IPS-20b (cell line): ENCODE data around the gene NDST4.

ENCODE experiments used
- H3K27ac ChIP-seq: one replicate; pipeline ENCODE4 v1.5.1; 2013; ENCODE audit warnings: low read length
- H3K27me3 ChIP-seq: 2 replicates; pipeline ENCODE4 v1.6.1; 2013; ENCODE audit warnings: mild to moderate bottlenecking, low read length, inconsistent platforms; ENCODE audit not compliant: insufficient read depth
- H3K36me3 ChIP-seq: 2 replicates; pipeline ENCODE4 v1.6.1; 2013; ENCODE audit warnings: low read depth, mild to moderate bottlenecking, inconsistent platforms, low read length, moderate library complexity; ENCODE audit not compliant: insufficient read depth
- H3K4me1 ChIP-seq: 2 replicates; pipeline ENCODE4 v1.6.1; 2013; ENCODE audit warnings: mild to moderate bottlenecking, control low read depth, inconsistent platforms, low read length, moderate library complexity; ENCODE audit not compliant: insufficient read depth
- H3K4me3 ChIP-seq: 2 replicates; pipeline ENCODE4 v1.5.1; 2013; ENCODE audit warnings: mild to moderate bottlenecking, low read length, inconsistent platforms
- H3K9ac ChIP-seq: 2 replicates; pipeline ENCODE4 v1.6.1; 2013; ENCODE audit warnings: low read depth, mild to moderate bottlenecking, inconsistent platforms, low read length, moderate library complexity
- H3K9me3 ChIP-seq: 2 replicates; pipeline ENCODE4 v1.6.1; 2013; ENCODE audit warnings: mild to moderate bottlenecking, low read depth, low read length, inconsistent platforms; ENCODE audit not compliant: insufficient read depth

The NDST4 gene

DNA sequence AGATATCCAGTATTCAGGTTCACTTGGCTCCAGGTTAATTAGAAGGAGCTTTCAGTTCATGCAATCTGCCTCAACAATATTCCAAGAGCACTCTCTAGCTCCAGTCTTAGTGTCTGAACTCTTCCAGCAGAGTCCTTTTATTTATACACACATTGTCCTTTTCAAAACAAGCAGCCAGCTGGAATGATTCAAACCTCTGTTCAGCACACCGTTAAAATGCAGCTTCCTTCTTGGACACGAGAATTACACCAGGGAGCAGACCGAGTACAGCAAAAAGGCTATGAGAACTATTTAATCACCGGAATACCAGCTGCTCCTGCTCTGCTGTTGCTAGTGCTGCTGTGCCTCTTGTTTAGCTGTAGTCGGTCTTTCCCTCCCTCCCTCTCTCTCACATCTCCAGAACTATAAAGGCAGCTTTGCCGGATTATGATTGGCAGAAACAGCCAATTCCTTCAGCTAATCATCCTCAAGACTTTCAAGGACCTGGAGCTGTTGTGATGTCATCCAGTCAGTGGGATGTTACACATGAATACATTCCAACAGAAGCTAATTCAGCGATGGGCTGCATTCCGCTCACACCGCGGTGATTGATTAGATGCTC lies at the start of gene NDST4:
NDST4 (minus strand) TSS at position 115 of the 601 bp plus-strand sequence. CDS start 36,584 bp downstream, outside the sequence.
- H3K9ac ChIP-seq: no peak within 1 kb of the TSS
- H3K4me3 ChIP-seq: peak within 1 kb of the TSS; percentile 6; the same call in 1 of the 2 replicates
- H3K36me3 ChIP-seq: no peaks in the 10 kb centered on the region
- H3K4me1 ChIP-seq: peaks cover 8% of the 10 kb centered on the region; the same call in 1 of the 2 replicates
- no peaks in the 10 kb centered on the region for H3K27me3 ChIP-seq
- no peak within 1 kb of the TSS for H3K27ac ChIP-seq
- no peaks in the 10 kb centered on the region for H3K9me3 ChIP-seq

DNA sequence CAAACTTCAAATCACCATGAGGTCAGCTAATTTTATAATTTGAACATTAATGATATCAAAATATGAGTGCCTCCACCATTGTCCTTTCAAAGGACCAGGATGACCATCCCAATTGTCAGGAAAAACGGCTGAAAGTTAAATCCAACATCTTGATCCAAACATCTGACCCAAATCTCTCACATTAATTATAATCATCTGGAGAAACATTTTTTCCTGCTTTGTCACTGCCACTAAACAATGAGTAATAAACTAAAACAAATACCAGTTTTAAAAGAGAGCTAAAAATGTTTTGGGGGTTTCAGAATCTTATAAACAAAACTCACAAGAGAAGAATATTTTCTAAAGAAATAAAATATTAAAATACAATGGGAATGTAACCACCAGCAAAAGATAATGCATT lies 45.7 kb upstream of the NDST4 start:
- Histone ChIP-seq H3K36me3 (no peaks in the 10 kb centered on the region), H3K4me3 (no peak overlapping the region), H3K27ac (no peak overlapping the region)

DNA sequence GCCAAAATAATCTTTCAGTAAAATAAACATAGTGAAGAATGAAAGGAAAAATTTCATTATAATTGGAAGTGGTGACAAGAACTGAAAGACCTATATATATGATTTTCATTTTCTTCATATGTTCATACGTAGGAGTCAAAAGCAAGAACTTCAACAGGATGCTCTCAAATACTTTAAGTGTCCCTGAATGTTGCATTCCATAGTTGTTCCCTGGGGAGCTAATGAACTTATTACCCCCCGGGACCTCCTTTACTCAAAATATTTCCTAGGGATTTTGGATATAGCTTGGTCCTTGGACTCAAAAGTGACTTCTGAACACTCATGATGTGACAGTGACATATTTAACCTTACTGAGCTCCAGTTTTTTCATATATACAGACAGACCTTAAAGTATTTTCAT lies 44.9 kb upstream of the NDST4 start:
- Histone ChIP-seq H3K4me3 (no peak overlapping the region), H3K9ac (no peak overlapping the region), H3K27ac (no peak overlapping the region), H3K9me3 (no peaks in the 10 kb centered on the region), H3K27me3 (no peaks in the 10 kb centered on the region), H3K4me1 (no peaks in the 10 kb centered on the region), H3K36me3 (no peaks in the 10 kb centered on the region)

More for the DNA sequence above, 45.7 kb upstream of the NDST4 start:
- H3K9me3 ChIP-seq: no peaks in the 10 kb centered on the region
- H3K4me1 ChIP-seq: no peaks in the 10 kb centered on the region
- no peaks in the 10 kb centered on the region for H3K27me3 ChIP-seq
- H3K9ac ChIP-seq: no peak overlapping the region

DNA sequence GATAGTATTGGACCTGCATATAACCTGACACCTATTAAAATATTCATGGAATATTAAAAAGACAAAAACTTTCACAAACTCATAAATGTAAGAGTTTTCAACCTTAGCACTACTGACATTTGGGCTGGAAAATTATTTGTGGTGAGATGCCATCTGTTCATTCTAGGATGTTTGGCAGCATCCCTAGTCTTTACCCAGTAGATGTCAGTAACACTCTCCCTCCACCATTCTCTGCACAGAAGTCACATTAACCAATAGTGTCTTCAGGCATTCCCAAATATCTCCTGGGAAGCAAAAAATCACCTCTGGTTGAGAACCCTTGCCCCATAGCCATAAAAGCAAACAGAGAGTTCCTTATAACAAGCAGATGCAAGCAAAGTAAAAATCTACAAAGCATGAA lies 41.4 kb upstream of the NDST4 start:
- H3K9me3 ChIP-seq: no peaks in the 10 kb centered on the region
- H3K4me1 ChIP-seq: no peaks in the 10 kb centered on the region
- H3K36me3 ChIP-seq: no peaks in the 10 kb centered on the region
- no peak overlapping the region for H3K4me3 ChIP-seq
- no peak overlapping the region for H3K9ac ChIP-seq
- H3K27ac ChIP-seq: no peak overlapping the region
- no peaks in the 10 kb centered on the region for H3K27me3 ChIP-seq

DNA sequence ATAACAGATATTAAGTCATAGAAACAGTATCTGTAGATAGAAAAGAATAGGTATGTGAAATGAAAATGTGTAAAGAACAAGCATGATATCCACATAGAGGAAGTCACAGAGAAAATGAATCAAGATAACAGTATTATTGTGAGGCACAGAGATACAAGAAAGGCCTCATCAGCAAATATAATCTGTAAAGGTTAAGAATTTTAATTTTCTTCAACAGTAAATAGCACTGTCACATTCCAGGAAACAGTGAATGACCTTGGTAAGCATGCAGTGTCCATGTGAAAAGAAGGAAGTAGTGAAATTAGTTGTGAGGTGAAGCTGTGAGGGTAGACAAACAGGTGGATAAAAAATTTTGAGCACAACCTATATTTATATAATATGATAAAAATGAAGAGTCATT lies 39.5 kb upstream of the NDST4 start:
- no peak overlapping the region for H3K4me3 ChIP-seq
- no peaks in the 10 kb centered on the region for H3K4me1 ChIP-seq
- H3K27ac ChIP-seq: no peak overlapping the region
- no peaks in the 10 kb centered on the region for H3K9me3 ChIP-seq
- no peak overlapping the region for H3K9ac ChIP-seq
- no peaks in the 10 kb centered on the region for H3K36me3 ChIP-seq
- no peaks in the 10 kb centered on the region for H3K27me3 ChIP-seq

DNA sequence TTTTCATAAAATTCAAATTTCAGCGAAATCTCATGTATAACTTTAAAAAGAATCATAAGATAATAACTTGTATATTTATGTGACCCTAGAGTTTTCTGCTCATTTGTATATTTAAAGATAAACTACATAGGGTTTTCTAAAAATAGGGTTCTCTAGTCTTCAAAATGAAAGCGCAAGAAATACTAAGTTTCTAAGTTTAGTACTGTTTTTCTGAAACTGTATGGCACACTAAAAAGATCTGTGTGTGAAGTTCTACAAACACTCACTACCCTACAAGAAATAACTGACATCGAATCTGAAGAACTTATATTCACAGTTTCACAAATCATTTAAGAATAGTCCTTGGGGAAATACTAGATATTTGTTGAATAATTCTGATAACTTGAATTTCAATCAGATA lies 38.7 kb upstream of the NDST4 start:
- Histone ChIP-seq H3K27ac (no peak overlapping the region), H3K27me3 (no peaks in the 10 kb centered on the region), H3K36me3 (no peaks in the 10 kb centered on the region), H3K4me3 (no peak overlapping the region), H3K9ac (no peak overlapping the region), H3K9me3 (no peaks in the 10 kb centered on the region), H3K4me1 (no peaks in the 10 kb centered on the region)

DNA sequence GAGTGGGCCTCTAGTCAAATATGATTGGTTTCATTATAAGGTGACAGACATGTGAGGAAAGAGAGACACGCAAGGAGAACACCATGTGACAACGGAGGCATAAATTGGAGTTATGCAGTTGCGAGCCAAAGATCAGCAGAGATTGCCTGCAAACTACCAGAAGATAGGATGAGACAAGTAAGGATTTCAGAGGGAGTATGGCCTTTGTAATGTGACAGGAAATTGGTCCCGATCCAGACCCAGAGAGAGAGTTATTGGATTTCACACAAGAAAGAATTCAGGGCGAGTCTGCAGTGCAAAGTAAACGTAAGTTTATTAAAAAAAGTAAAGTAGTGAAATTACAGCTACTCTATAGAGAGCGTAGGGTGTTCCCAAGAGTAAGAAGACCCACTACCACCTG lies 35.7 kb upstream of the NDST4 start:
- no peaks in the 10 kb centered on the region for H3K4me1 ChIP-seq
- H3K27ac ChIP-seq: no peak overlapping the region
- no peaks in the 10 kb centered on the region for H3K9me3 ChIP-seq
- H3K9ac ChIP-seq: no peak overlapping the region
- no peak overlapping the region for H3K4me3 ChIP-seq
- H3K36me3 ChIP-seq: no peaks in the 10 kb centered on the region
- H3K27me3 ChIP-seq: no peaks in the 10 kb centered on the region

DNA sequence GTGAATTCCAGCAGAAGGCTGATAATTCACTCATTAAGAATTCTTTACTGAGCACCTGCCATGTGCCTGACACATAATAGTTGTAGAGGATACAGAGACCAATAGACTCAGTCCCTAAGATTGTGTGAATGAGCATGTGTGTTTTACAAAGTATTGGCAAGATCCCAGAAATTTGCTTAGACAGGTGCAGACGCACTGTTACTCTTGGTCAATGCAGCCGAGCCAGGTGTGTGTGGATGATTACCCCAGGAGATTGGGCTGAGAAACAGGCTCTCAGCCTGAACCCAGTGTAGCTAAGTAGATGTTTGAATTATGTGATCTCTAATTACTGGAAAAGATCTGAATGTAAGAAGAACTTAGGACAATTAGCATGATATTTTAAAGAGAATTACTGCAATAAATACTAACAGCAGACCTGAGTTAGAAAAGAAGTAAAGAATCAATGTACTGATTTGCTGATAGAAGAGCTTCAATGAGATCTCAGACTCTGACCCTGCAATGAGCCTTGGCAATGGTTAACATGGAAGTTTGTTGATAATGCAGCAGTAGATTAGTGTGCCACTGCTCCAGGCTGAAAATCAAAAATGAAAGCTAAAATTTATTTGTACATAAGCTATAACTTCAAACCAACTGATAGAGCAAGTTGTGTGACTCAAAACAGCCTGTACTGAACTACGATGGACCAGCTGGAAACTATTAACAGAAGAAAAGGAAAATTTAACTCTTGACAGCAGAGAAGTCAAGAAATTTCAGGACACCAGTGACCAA lies 32.2 kb upstream of the NDST4 start:
- H3K9me3 ChIP-seq: no peaks in the 10 kb centered on the region
- no peak overlapping the region for H3K4me3 ChIP-seq
- H3K27me3 ChIP-seq: no peaks in the 10 kb centered on the region
- no peak overlapping the region for H3K27ac ChIP-seq
- H3K9ac ChIP-seq: no peak overlapping the region
- no peaks in the 10 kb centered on the region for H3K36me3 ChIP-seq
- H3K4me1 ChIP-seq: no peaks in the 10 kb centered on the region

DNA sequence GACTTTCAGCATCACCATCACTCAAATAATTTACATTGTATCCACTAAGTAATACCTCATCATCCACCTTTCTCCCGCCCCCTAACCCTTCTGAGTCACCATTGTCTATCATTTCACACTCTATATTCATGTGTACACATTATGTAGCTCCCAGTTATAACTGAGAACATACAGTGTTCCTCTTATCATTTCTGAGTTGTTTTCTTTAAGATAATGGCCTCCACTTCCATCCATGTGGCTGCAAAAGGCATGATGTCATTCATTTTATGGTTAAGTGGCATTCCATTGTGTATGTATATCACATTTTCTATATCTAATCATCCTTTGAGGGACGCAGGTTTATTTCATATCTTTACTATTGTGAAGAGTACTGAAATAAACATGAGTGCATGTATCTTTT lies 14.6 kb upstream of the NDST4 start:
- no peaks in the 10 kb centered on the region for H3K27me3 ChIP-seq
- H3K4me1 ChIP-seq: no peaks in the 10 kb centered on the region
- no peak overlapping the region for H3K9ac ChIP-seq
- no peaks in the 10 kb centered on the region for H3K36me3 ChIP-seq
- no peak overlapping the region for H3K4me3 ChIP-seq
- no peaks in the 10 kb centered on the region for H3K9me3 ChIP-seq
- no peak overlapping the region for H3K27ac ChIP-seq

DNA sequence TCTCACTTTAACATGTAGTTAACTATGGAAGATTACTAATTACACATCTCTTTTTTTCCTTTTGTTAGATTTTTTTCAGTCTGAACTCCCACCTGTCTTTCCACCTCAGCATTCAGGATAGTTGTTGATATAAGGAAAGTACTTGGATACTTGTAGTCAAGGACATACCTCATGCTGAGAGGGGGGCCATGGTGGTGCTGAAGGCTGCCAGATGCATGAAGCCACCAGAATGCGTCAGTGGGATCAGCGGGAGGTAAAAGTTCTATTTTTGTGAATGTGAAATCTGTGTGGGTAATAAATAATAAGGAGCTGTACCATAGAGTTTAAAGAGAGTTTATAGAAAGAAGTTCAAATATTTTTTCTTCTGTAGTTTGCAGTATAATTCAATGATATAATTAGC lies 13.1 kb upstream of the NDST4 start:
- no peaks in the 10 kb centered on the region for H3K36me3 ChIP-seq
- no peaks in the 10 kb centered on the region for H3K4me1 ChIP-seq
- no peaks in the 10 kb centered on the region for H3K9me3 ChIP-seq
- no peak overlapping the region for H3K27ac ChIP-seq
- no peaks in the 10 kb centered on the region for H3K27me3 ChIP-seq
- H3K9ac ChIP-seq: no peak overlapping the region
- H3K4me3 ChIP-seq: no peak overlapping the region

DNA sequence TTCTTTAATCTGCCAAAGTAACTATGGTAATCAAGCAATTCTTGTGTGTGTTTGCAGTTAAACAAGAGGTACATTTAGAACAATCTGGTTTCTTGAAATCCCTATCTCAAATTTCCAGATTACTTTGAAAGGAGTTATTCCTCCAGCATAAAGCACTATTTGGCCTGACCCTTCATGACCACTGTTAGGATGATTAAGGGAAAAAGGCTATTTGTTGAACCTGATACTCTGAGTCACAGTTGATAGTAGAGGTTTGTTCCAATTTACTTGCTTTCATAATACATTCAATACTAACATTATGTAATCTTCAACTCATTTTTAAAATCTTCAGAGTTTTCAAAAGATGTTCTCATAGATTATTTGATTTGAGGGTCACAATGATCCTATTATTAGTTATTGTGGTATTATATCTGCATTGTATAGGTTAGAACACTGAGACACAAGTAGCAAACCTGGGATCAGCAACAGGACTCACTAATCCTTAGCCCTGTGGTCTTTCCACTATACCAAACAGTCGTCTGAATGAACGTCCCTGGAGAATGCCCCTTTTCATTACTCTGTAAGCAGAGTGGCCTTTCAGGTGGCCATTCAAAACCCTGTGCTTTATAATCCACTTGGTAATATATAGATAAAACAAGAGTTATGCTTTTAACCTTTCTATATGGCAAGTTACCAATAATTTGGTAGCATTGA lies 8.1 kb upstream of the NDST4 start:
- Histone ChIP-seq H3K4me1 (peaks cover 8% of the 10 kb centered on the region; the same call in 1 of the 2 replicates), H3K27me3 (no peaks in the 10 kb centered on the region), H3K4me3 (no peak overlapping the region), H3K36me3 (no peaks in the 10 kb centered on the region), H3K9ac (no peak overlapping the region), H3K27ac (no peak overlapping the region), H3K9me3 (no peaks in the 10 kb centered on the region)
